IMR-90 (cell line): ENCODE measurements around the gene CDK14. TPM values are rescaled to one million over a fixed set of nuclear protein-coding genes. Genes with fewer than 3 reads are reported as not detected.
A peak's percentile ranks its signal among the peaks of the same experiment; 100 is the strongest.

Experiments
- ATAC-seq: fragments of 200-7000 bp; cut with Tn5 transposase; 2 replicates; pipeline ENCODE4 v1.9.1; 2020; ENCODE audit warnings: low read depth, mild to moderate bottlenecking, moderate library complexity
- BruUV-seq: library from RNA; stranded (reverse); fragments of 400-500 nt; replicated peaks from 2 replicates; lab custom pipeline; 2021; lab: Mats Ljungman, UMichigan
- CTCF ChIA-PET: fragments of 300-600 bp; formaldehyde crosslinking; extraction: SDS; loops from one replicate; lab custom pipeline; 2021; ENCODE audit warnings: antibody characterized with exemption; lab: Yijun Ruan, JAX
- POLR2A ChIA-PET: fragments of 300-600 bp; sonication (Branson Sonifier 250); formaldehyde crosslinking; loops from one replicate; lab custom pipeline; 2022; ENCODE audit warnings: antibody characterized with exemption; ENCODE audit not compliant: unreplicated experiment; lab: Charles Lee
- DNase-seq: peaks from one replicate; pipeline ENCODE4 v3.0.0; 2013
- H2AFZ ChIP-seq: replicated peaks from 2 replicates; pipeline ENCODE3; 2013; ENCODE audit warnings: low read length, mild to moderate bottlenecking; ENCODE audit not compliant: poor library complexity
- H2AK5ac ChIP-seq: 2 replicates; pipeline ENCODE4 v1.6.1; 2013; ENCODE audit warnings: low read depth, low read length, inconsistent platforms
- H2AK9ac ChIP-seq: replicated peaks from 2 replicates; pipeline ENCODE3; 2013; ENCODE audit warnings: mild to moderate bottlenecking, low read depth, low read length, moderate library complexity; ENCODE audit not compliant: poor library complexity
- H2BK120ac ChIP-seq: 2 replicates; pipeline ENCODE4 v1.6.1; 2013; ENCODE audit warnings: low read depth, low read length, inconsistent platforms
- H2BK15ac ChIP-seq: 3 replicates; pipeline ENCODE4 v1.6.1; 2013; ENCODE audit warnings: low read depth, low read length, inconsistent platforms
- H2BK20ac ChIP-seq: 2 replicates; pipeline ENCODE4 v1.6.1; 2013; ENCODE audit warnings: low read depth, mild to moderate bottlenecking, inconsistent platforms, low read length, moderate library complexity
- H2BK5ac ChIP-seq: 2 replicates; pipeline ENCODE4 v1.6.1; 2013; ENCODE audit warnings: mild to moderate bottlenecking, low read depth, low read length, inconsistent platforms; ENCODE audit not compliant: poor library complexity, severe bottlenecking
- H3K14ac ChIP-seq: replicated peaks from 2 replicates; pipeline ENCODE4 v1.6.1; 2013; ENCODE audit warnings: low read depth, low read length, inconsistent platforms
- H3K18ac ChIP-seq: 2 replicates; pipeline ENCODE4 v1.6.1; 2013; ENCODE audit warnings: low read depth, low read length, control low read depth
- H3K23ac ChIP-seq: 2 replicates; pipeline ENCODE4 v1.6.1; 2013; ENCODE audit warnings: low read depth, low read length, inconsistent platforms
- H3K27ac ChIP-seq: 2 replicates; pipeline ENCODE4 v1.5.1; 2013; ENCODE audit warnings: mild to moderate bottlenecking, control low read depth, low read length; ENCODE audit not compliant: insufficient read depth
- H3K27me3 ChIP-seq: 2 replicates; pipeline ENCODE4 v1.6.1; 2013; ENCODE audit warnings: low read length; ENCODE audit not compliant: control insufficient read depth, insufficient read depth
- H3K36me3 ChIP-seq: 2 replicates; pipeline ENCODE4 v1.6.1; 2013; ENCODE audit warnings: low read length, mixed read lengths; ENCODE audit not compliant: control insufficient read depth, insufficient read depth
- H3K4ac ChIP-seq: 2 replicates; pipeline ENCODE4 v1.6.1; 2013; ENCODE audit warnings: low read depth, low read length, inconsistent platforms
- H3K4me1 ChIP-seq: 2 replicates; pipeline ENCODE4 v1.6.1; 2013; ENCODE audit warnings: low read length, mixed read lengths; ENCODE audit not compliant: control insufficient read depth, insufficient read depth
- H3K4me2 ChIP-seq: 2 replicates; pipeline ENCODE4 v1.6.1; 2013; ENCODE audit warnings: low read depth, mild to moderate bottlenecking, control low read depth, low read length, moderate library complexity
- H3K4me3 ChIP-seq: 2 replicates; pipeline ENCODE4 v1.5.1; 2013; ENCODE audit warnings: low read depth, mild to moderate bottlenecking, control low read depth, low read length, moderate library complexity; ENCODE audit not compliant: insufficient read depth
- H3K56ac ChIP-seq: 2 replicates; pipeline ENCODE4 v1.6.1; 2013; ENCODE audit warnings: low read length, inconsistent platforms; ENCODE audit not compliant: insufficient read depth; ENCODE audit errors: extremely low read depth
- H3K79me1 ChIP-seq, 2 experiments: 2 replicates each; pipeline ENCODE4 v1.6.1; 2013; ENCODE audit warnings: low read length in 2 of 2, inconsistent platforms in 1 of 2, low read depth in 1 of 2
- H3K9ac ChIP-seq: 2 replicates; pipeline ENCODE4 v1.6.1; 2013; ENCODE audit warnings: low read depth, low read length, control low read depth
- H3K9me1 ChIP-seq: 2 replicates; pipeline ENCODE4 v1.6.1; 2013; ENCODE audit warnings: low read length, inconsistent platforms; ENCODE audit not compliant: insufficient read depth
- H3K9me3 ChIP-seq: 2 replicates; pipeline ENCODE4 v1.6.1; 2013; ENCODE audit warnings: low read length; ENCODE audit not compliant: control insufficient read depth, insufficient read depth
- H4K20me1 ChIP-seq: 2 replicates; pipeline ENCODE4 v1.6.1; 2013; ENCODE audit warnings: low read length, inconsistent platforms; ENCODE audit not compliant: insufficient read depth
- H4K5ac ChIP-seq: 2 replicates; pipeline ENCODE4 v1.6.1; 2013; ENCODE audit warnings: mild to moderate bottlenecking, low read depth, low read length, control low read depth
- H4K8ac ChIP-seq, 2 experiments: 2 replicates each; pipeline ENCODE4 v1.6.1; 2013; ENCODE audit warnings: low read depth in 2 of 2, low read length in 2 of 2, control low read depth in 1 of 2, inconsistent platforms in 1 of 2
- H4K91ac ChIP-seq: 2 replicates; pipeline ENCODE4 v1.6.1; 2013; ENCODE audit warnings: low read depth, low read length, inconsistent platforms; ENCODE audit not compliant: insufficient read depth
- CHD1 ChIP-seq: IDR thresholded peaks from 2 replicates; pipeline ENCODE4 v1.6.1; 2012; ENCODE audit warnings: low read depth, low read length, improper control_type of control experiment
- ELK1 ChIP-seq: fragments of 150-350 bp; IDR thresholded peaks from 2 replicates; pipeline ENCODE4 v1.6.1; 2016; ENCODE audit warnings: low read depth, mild to moderate bottlenecking, low read length, moderate library complexity, borderline replicate concordance
- RFX5 ChIP-seq: IDR thresholded peaks from 2 replicates; pipeline ENCODE4 v1.8.0; 2012; ENCODE audit warnings: low read depth, mild to moderate bottlenecking, low read length, moderate library complexity
- USF2 ChIP-seq: fragments of 150-350 bp; IDR thresholded peaks from 2 replicates; pipeline ENCODE4 v1.6.1; 2017; ENCODE audit warnings: mild to moderate bottlenecking, antibody characterized with exemption, low read length, low read depth
- WGBS, 2 experiments: methylation state at CpG; one replicate each; pipeline versions ENCODE4 v1.1.5 to v1.1.7; 2013; ENCODE audit warnings: missing lambda C conversion rate in 2 of 2; ENCODE audit not compliant: insufficient read length in 1 of 2; ENCODE audit errors: extremely low coverage in 2 of 2; 5-methylcytosine and 5-hydroxymethylcytosine counted together
- dilution Hi-C: fragments of 300-500 bp; cut with HindIII; formaldehyde crosslinking; loops from one replicate; pipeline ENCODE4 v1.14.3; 2018; ENCODE audit warnings: low sequenced_read_pairs; ENCODE audit not compliant: unreplicated experiment
- in situ Hi-C: fragments of 300-500 bp; cut with MboI; formaldehyde crosslinking; loops from 3 replicates; pipeline ENCODE4 v1.14.3; 2019; ENCODE audit warnings: low sequenced_read_pairs, inconsistent platforms, mixed read lengths
- intact Hi-C: fragments of 100-400 bp; cut with micrococcal nuclease; formaldehyde crosslinking; loops from 2 replicates; pipeline ENCODE4 v1.10.0; 2022
- polyA plus RNA-seq, 3 experiments: library from polyadenylated mRNA; depleted of rRNA; stranded (reverse); fragments of >200 nt; gene quantifications; 2 replicates each; pipeline ENCODE4 v1.2.3, GENCODE V29; 2012; ENCODE audit warnings: low replicate concordance in 1 of 3
- total RNA-seq: library from RNA; depleted of rRNA; stranded (reverse); fragments of >200 nt; gene quantifications from 2 replicates; pipeline ENCODE4 v1.2.3, GENCODE V29; 2012

The CDK14 gene
- total and polyA plus RNA-seq, 2 of the 4 experiments (the other 2 are of a cell fraction) = 10.1 to 29.6 TPM

- ChIA-PET CTCF (no interaction called here), POLR2A (no interaction called here)
- no peak overlapping the region for H2AK9ac ChIP-seq
- no peak overlapping the region for H2BK15ac ChIP-seq
- WGBS, 2 experiments = no CpG with 5 or more reads among the region's 4 CpGs
- no peak overlapping the region for H3K27ac ChIP-seq
- H3K56ac ChIP-seq = no peak overlapping the region; the same call in 1 of the 2 replicates
- ATAC-seq = peak; percentile 29
- no peaks in the 10 kb centered on the region for H3K9me3 ChIP-seq
- dilution Hi-C loops = no loop called here
- in situ Hi-C loops = loop anchor here (25.0 kb wide), 1 partner anchor 444 kb away; no protein-coding TSS in a partner anchor
- no peak overlapping the region for H3K4ac ChIP-seq
- H2AK5ac ChIP-seq = no peak overlapping the region
- no peak overlapping the region for H4K8ac ChIP-seq
- H3K79me1 ChIP-seq = no peaks in the 10 kb centered on the region
- intact Hi-C loops = no loop called here
- no peaks in the 10 kb centered on the region for H4K20me1 ChIP-seq
- no peaks in the 10 kb centered on the region for H3K4me1 ChIP-seq
- H4K91ac ChIP-seq = no peak overlapping the region
- no TSS peak for BruUV-seq
- H3K18ac ChIP-seq = no peak overlapping the region
- no peak overlapping the region for H2BK120ac ChIP-seq
- no peak overlapping the region for H3K14ac ChIP-seq
- peak overlapping the region; percentile 65; the same call in 1 of the 2 replicates for H3K4me2 ChIP-seq
- no peak overlapping the region for H2BK20ac ChIP-seq
- H4K5ac ChIP-seq = no peak overlapping the region
- H3K9ac ChIP-seq = no peak overlapping the region
- no peak overlapping the region for H2AFZ ChIP-seq
- no peaks in the 10 kb centered on the region for H3K27me3 ChIP-seq
- no peak overlapping the region for H2BK5ac ChIP-seq
- H3K9me1 ChIP-seq = no peaks in the 10 kb centered on the region
- no peaks in the 10 kb centered on the region for H3K36me3 ChIP-seq
- no peak for TF ChIP-seq ELK1
- no peak for TF ChIP-seq USF2
- TF ChIP-seq RFX5 = no peak
- TF ChIP-seq CHD1 = no peak
- peak; percentile 51 for DNase-seq
- no peak overlapping the region for H3K4me3 ChIP-seq
- no peak overlapping the region for H3K23ac ChIP-seq
Observed at GRCh38 chr7:90568213-90568612, 27.9 kb upstream of the CDK14 start.
